Esophagus (tissue), 2 donors: Measurements from ENCODE around the gene ANO4. TPM values are rescaled to one million over a fixed set of nuclear protein-coding genes. Genes with fewer than 3 reads are reported as not detected.

Experiments used
- H3K27ac ChIP-seq, 2 donors: one replicate each; pipeline ENCODE4 v1.5.1; 2013; ENCODE audit warnings: low read depth in 2 of 2, mild to moderate bottlenecking in 2 of 2, inconsistent platforms in 1 of 2, low read length in 1 of 2, moderate library complexity in 1 of 2
- H3K27me3 ChIP-seq, 2 donors: one replicate each; pipeline ENCODE4 v1.6.1; 2013; ENCODE audit warnings: low read length in 2 of 2, control low read depth in 1 of 2, mild to moderate bottlenecking in 1 of 2; ENCODE audit not compliant: insufficient read depth in 2 of 2, control insufficient read depth in 1 of 2
- H3K36me3 ChIP-seq, 2 donors: one replicate each; pipeline ENCODE4 v1.6.1; 2013; ENCODE audit warnings: low read length in 1 of 2; ENCODE audit not compliant: control insufficient read depth in 2 of 2, insufficient read depth in 2 of 2
- H3K4me1 ChIP-seq, 2 donors: one replicate each; pipeline ENCODE4 v1.6.1; 2013; ENCODE audit warnings: low read length in 1 of 2; ENCODE audit not compliant: control insufficient read depth in 2 of 2, insufficient read depth in 2 of 2
- H3K4me3 ChIP-seq, 2 donors: one replicate each; pipeline ENCODE4 v1.5.1; 2013; ENCODE audit warnings: low read length in 2 of 2, mild to moderate bottlenecking in 2 of 2, low read depth in 1 of 2, moderate library complexity in 1 of 2
- H3K9me3 ChIP-seq, 2 donors: one replicate each; pipeline ENCODE4 v1.6.1; 2013; ENCODE audit warnings: mild to moderate bottlenecking in 2 of 2, low read depth in 1 of 2, low read length in 1 of 2, moderate library complexity in 1 of 2; ENCODE audit not compliant: control insufficient read depth in 2 of 2, insufficient read depth in 1 of 2
- WGBS, 2 donors: extraction: QIAGEN DNeasy Blood & Tissue Kit; methylation state at CpG; one replicate each; pipeline ENCODE4 v1.1.7; 2013; 5-methylcytosine and 5-hydroxymethylcytosine counted together
- polyA plus RNA-seq, 2 donors: library from polyadenylated mRNA; stranded (reverse); fragments of 200-250 nt; gene quantifications; one replicate each; pipeline ENCODE4 v1.2.3, GENCODE V29; 2013
- donor health status: healthy with polysubstance abuse.
- donor health status: Bipolar disorder and iron deficiency.

Gene ANO4
- polyA plus RNA-seq, 2 donors, result 0.02 TPM; not detected in 1

- H3K4me1 ChIP-seq, result no peaks in the 10 kb centered on the region
- no peaks in the 10 kb centered on the region for H3K36me3 ChIP-seq
- no peaks in the 10 kb centered on the region for H3K9me3 ChIP-seq
- no peak overlapping the region for H3K4me3 ChIP-seq
- H3K27me3 ChIP-seq, result no peaks in the 10 kb centered on the region
- H3K27ac ChIP-seq, result no peak overlapping the region
These were observed 38.7 kb downstream of the ANO4 start for GRCh38 chr12:100833282-100833681.

- no peak overlapping the region for H3K27ac ChIP-seq
- no peaks in the 10 kb centered on the region for H3K27me3 ChIP-seq
- H3K9me3 ChIP-seq, result no peaks in the 10 kb centered on the region
- H3K36me3 ChIP-seq, result no peaks in the 10 kb centered on the region
- no peak overlapping the region for H3K4me3 ChIP-seq
- 53 to 59% methylated on average over 1 of the region's 1 CpG for WGBS, 2 donors
- no peaks in the 10 kb centered on the region for H3K4me1 ChIP-seq
These were observed 46.2 kb downstream of the ANO4 start for GRCh38 chr12:100840748-100841147.

GRCh38 chr12:100842156-100842555, 47.6 kb downstream of the ANO4 start:
- 54 to 74% methylated on average over 1 of the region's 1 CpG for WGBS, 2 donors
- Histone ChIP-seq H3K4me1 (no peaks in the 10 kb centered on the region), H3K4me3 (no peak overlapping the region), H3K36me3 (no peaks in the 10 kb centered on the region), H3K9me3 (no peaks in the 10 kb centered on the region), H3K27ac (no peak overlapping the region), H3K27me3 (peaks cover 0 to 2% of the 10 kb centered on the region in 2 donors)

- no peaks in the 10 kb centered on the region for H3K4me1 ChIP-seq
- H3K4me3 ChIP-seq, result no peak overlapping the region
- H3K9me3 ChIP-seq, result no peaks in the 10 kb centered on the region
- 68 to 82% methylated on average over 2 of the region's 2 CpGs for WGBS, 2 donors
- no peaks in the 10 kb centered on the region for H3K36me3 ChIP-seq
- H3K27ac ChIP-seq, result no peak overlapping the region
- peaks cover 0 to 2% of the 10 kb centered on the region in 2 donors for H3K27me3 ChIP-seq
These were observed 48.5 kb downstream of the ANO4 start for GRCh38 chr12:100843061-100843460.

- Histone ChIP-seq H3K9me3 (no peaks in the 10 kb centered on the region), H3K36me3 (no peaks in the 10 kb centered on the region), H3K4me3 (no peak overlapping the region), H3K27ac (no peak overlapping the region), H3K4me1 (no peaks in the 10 kb centered on the region), H3K27me3 (peaks cover 0 to 2% of the 10 kb centered on the region in 2 donors)
- 36 to 41% methylated on average over 3 of the region's 3 CpGs for WGBS, 2 donors
These were observed 50.5 kb downstream of the ANO4 start for GRCh38 chr12:100845095-100845494.

GRCh38 chr12:100851637-100852036, 57.1 kb downstream of the ANO4 start:
- H3K27me3 ChIP-seq, result peaks cover 2 to 3% of the 10 kb centered on the region in 2 donors
- no peaks in the 10 kb centered on the region for H3K36me3 ChIP-seq
- H3K4me1 ChIP-seq, result no peaks in the 10 kb centered on the region
- no peak overlapping the region for H3K27ac ChIP-seq
- no peaks in the 10 kb centered on the region for H3K9me3 ChIP-seq
- 28 to 51% methylated on average over 3 of the region's 3 CpGs for WGBS, 2 donors
- H3K4me3 ChIP-seq, result no peak overlapping the region

GRCh38 chr12:100857418-100857817, 62.8 kb downstream of the ANO4 start:
- Histone ChIP-seq H3K4me3 (no peak overlapping the region), H3K27me3 (peaks cover 0 to 3% of the 10 kb centered on the region in 2 donors), H3K4me1 (no peaks in the 10 kb centered on the region), H3K9me3 (no peaks in the 10 kb centered on the region), H3K27ac (no peak overlapping the region), H3K36me3 (no peaks in the 10 kb centered on the region)
- WGBS, 2 donors, result 59 to 64% methylated on average over 4 of the region's 4 CpGs

GRCh38 chr12:100857971-100858370, 63.4 kb downstream of the ANO4 start:
- H3K27ac ChIP-seq, result no peak overlapping the region
- H3K4me3 ChIP-seq, result no peak overlapping the region
- H3K9me3 ChIP-seq, result no peaks in the 10 kb centered on the region
- peaks cover 0 to 4% of the 10 kb centered on the region in 2 donors for H3K27me3 ChIP-seq
- H3K4me1 ChIP-seq, result no peaks in the 10 kb centered on the region
- 86 to 88% methylated on average over 1 of the region's 1 CpG for WGBS, 2 donors
- H3K36me3 ChIP-seq, result no peaks in the 10 kb centered on the region

- H3K27me3 ChIP-seq, result peaks cover 0 to 5% of the 10 kb centered on the region in 2 donors
- WGBS, 2 donors, result 42 to 48% methylated on average over 1 of the region's 1 CpG
- H3K4me1 ChIP-seq, result no peaks in the 10 kb centered on the region
- no peaks in the 10 kb centered on the region for H3K36me3 ChIP-seq
- no peak overlapping the region for H3K4me3 ChIP-seq
- no peak overlapping the region for H3K27ac ChIP-seq
- no peaks in the 10 kb centered on the region for H3K9me3 ChIP-seq
These were observed 64.1 kb downstream of the ANO4 start for GRCh38 chr12:100858656-100859055.

- WGBS, 2 donors, result 84 to 85% methylated on average over 5 of the region's 5 CpGs
- no peak overlapping the region for H3K4me3 ChIP-seq
- no peak overlapping the region for H3K27ac ChIP-seq
- no peaks in the 10 kb centered on the region for H3K9me3 ChIP-seq
- H3K4me1 ChIP-seq, result no peaks in the 10 kb centered on the region
- H3K36me3 ChIP-seq, result no peaks in the 10 kb centered on the region
- H3K27me3 ChIP-seq, result peaks cover 0 to 5% of the 10 kb centered on the region in 2 donors
These were observed 64.6 kb downstream of the ANO4 start for GRCh38 chr12:100859063-100859627.
